Measurements from ENCODE around the gene DLG1.
"Not testable (repeated sequence)": the region's sequence is repeated elsewhere in the genome, so short reads cannot be mapped to it uniquely, and the experiment has no call there.

DLG1 gene

DNA sequence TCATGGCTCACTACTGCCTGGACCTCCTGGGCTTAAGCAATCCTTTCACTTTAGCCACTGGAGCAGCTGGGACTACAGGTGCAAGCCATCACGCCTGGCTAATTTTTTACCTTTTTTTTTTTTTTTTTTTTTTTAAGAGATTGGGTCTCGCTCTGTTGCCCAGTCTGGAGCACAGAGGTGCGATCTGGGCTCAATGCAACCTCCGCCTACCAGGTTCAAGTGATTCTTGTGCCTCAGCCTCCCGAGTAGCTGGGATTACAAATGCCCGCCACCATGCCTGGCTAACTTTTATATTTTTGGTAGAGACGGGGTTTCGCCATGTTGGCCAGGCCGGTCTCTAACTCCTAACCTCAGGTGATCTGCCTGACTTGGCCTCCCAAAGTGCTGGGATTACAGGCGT, 218.1 kb downstream of the DLG1 start:
- FAIRE-seq (no peak), DNase-seq (ENCODE audit: insufficient read length, low spot score) (no peak)
- no peak for TF ChIP-seq CTCF (IDR thresholded peaks at IDR 0.05; ENCODE audit: insufficient read depth, missing control alignments)

DNA sequence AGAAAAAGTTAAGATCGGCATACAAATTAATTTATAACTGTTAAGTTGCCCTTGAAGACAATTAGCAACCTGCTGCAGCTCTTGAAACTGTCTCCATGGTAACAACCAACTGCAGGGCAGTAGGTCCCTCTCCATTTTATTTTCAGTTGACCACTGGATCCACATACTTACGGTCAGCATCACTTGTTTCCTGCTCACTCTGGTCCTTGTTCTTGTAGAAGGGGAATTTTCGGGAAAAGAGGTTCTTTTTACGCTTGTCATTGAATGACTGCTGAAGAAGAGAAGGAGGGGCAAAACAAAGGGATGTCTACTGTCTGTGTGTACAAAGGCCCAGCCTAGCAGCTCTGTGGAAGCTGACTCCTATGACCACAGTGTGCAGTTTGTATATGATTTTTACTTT, 222.0 kb downstream of the DLG1 start:
- TF ChIP-seq CTCF (IDR thresholded peaks at IDR 0.05; ENCODE audit: insufficient read depth, missing control alignments): no peak
- DNase-seq (ENCODE audit: insufficient read length, low spot score): no peak

DNA sequence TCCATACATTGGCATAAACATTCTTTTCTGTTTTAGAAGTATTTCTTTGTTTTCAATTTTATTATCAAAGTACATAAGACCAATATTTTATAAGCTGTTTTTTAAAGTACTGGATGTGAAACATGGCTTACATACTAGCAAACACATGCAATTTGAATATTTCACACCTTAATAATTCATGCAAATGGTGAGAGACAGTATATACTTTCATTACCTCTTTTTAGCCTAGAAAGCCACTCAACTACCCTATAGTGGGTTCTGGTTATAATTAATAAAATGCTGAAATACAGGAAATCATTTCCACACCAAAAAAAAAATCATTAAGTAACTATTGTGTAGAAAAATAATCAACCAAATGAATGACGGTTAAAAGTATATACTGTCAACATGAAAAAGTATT, 230.3 kb downstream of the DLG1 start:
- FAIRE-seq (no peak), DNase-seq (ENCODE audit: insufficient read length, low spot score) (no peak)
- no peak for TF ChIP-seq CTCF (IDR thresholded peaks at IDR 0.05; ENCODE audit: insufficient read depth, missing control alignments)

More for the DNA sequence above, 222.0 kb downstream of the DLG1 start:
- no peak for FAIRE-seq

GRCh38 chr3:197064771-197065170, 233.6 kb downstream of the DLG1 start:
- FAIRE-seq: no peak
- DNase-seq (ENCODE audit: insufficient read length, low spot score): no peak
- no peak for TF ChIP-seq CTCF (IDR thresholded peaks at IDR 0.05; ENCODE audit: insufficient read depth, missing control alignments)

GRCh38 chr3:197062446-197062845, 236.0 kb downstream of the DLG1 start:
- DNase-seq (ENCODE audit: insufficient read length, low spot score): no peak
- no peak for TF ChIP-seq CTCF (IDR thresholded peaks at IDR 0.05; ENCODE audit: insufficient read depth, missing control alignments)
- no peak for FAIRE-seq

GRCh38 chr3:197051637-197052036, 246.8 kb downstream of the DLG1 start:
- not testable (repeated sequence) for FAIRE-seq; DNase-seq (ENCODE audit: insufficient read length, low spot score)

- no peak for DNase-seq (ENCODE audit: insufficient read length, low spot score)
- FAIRE-seq: no peak
- no peak for TF ChIP-seq CTCF (IDR thresholded peaks at IDR 0.05; ENCODE audit: insufficient read depth, missing control alignments)
These were observed 247.9 kb downstream of the DLG1 start for GRCh38 chr3:197050511-197050910.

GRCh38 chr3:197042539-197042938, 255.9 kb downstream of the DLG1 start:
- no peak for FAIRE-seq
- DNase-seq (ENCODE audit: insufficient read length, low spot score): no peak

More at GRCh38 chr3:197042539-197042938, 255.9 kb downstream of the DLG1 start:
- TF ChIP-seq CTCF (IDR thresholded peaks at IDR 0.05; ENCODE audit: insufficient read depth, missing control alignments): no peak
